CD14-positive monocyte (primary cell): ENCODE measurements around the gene TGM5. TPM values are rescaled to one million over a fixed set of nuclear protein-coding genes. Genes with fewer than 3 reads are reported as not detected.
A peak's percentile ranks its signal among the peaks of the same experiment; 100 is the strongest.

ENCODE experiments used
- DNase-seq, 3 donors: peaks; one replicate each; pipeline ENCODE4 v3.0.0-alpha.2; 2011 to 2022
- H2AFZ ChIP-seq: 2 replicates; pipeline ENCODE4 v1.6.0; 2012; ENCODE audit warnings: mild to moderate bottlenecking, low read depth, low read length, inconsistent platforms; ENCODE audit not compliant: insufficient read depth, poor library complexity, severe bottlenecking
- H3K27ac ChIP-seq, 2 donors: 1 replicate in 1 of 2; 2 replicates in 1 of 2; pipeline ENCODE4 v1.5.1; 2012 to 2013; ENCODE audit warnings: low read length in 2 of 2, control low read depth in 1 of 2, inconsistent platforms in 1 of 2, low read depth in 1 of 2, mild to moderate bottlenecking in 1 of 2
- H3K27me3 ChIP-seq, 2 donors: one replicate each; pipeline versions ENCODE4 v1.6.0 to v1.6.1; 2011 to 2013; ENCODE audit warnings: low read length in 2 of 2; ENCODE audit not compliant: control insufficient read depth in 2 of 2, insufficient read depth in 2 of 2
- H3K36me3 ChIP-seq, 2 donors: replicated peaks in 1 of 2; 1 replicate in 1 of 2; 2 replicates in 1 of 2; pipeline versions ENCODE4 v1.5.1 to v1.6.1; 2012 to 2013; ENCODE audit warnings: low read length in 2 of 2, control low read depth in 1 of 2, inconsistent platforms in 1 of 2, mild to moderate bottlenecking in 1 of 2; ENCODE audit not compliant: insufficient read depth in 2 of 2, control insufficient read depth in 1 of 2
- H3K4me1 ChIP-seq, 2 donors: 1 replicate in 1 of 2; 2 replicates in 1 of 2; pipeline versions ENCODE4 v1.5.1 to v1.6.1; 2012 to 2013; ENCODE audit warnings: low read length in 2 of 2, control low read depth in 1 of 2, inconsistent platforms in 1 of 2, mild to moderate bottlenecking in 1 of 2, moderate library complexity in 1 of 2; ENCODE audit not compliant: insufficient read depth in 2 of 2, control insufficient read depth in 1 of 2
- H3K4me2 ChIP-seq: replicated peaks from 2 replicates; pipeline ENCODE3; 2012; ENCODE audit warnings: low read length, moderate library complexity, mild to moderate bottlenecking; ENCODE audit not compliant: poor library complexity, severe bottlenecking; ENCODE audit errors: extremely low read depth
- H3K4me3 ChIP-seq, 3 experiments: fragments of 200-600 bp in 1 of 3; sonication (generic) in 1 of 3; replicated peaks in 1 of 3; 1 replicate in 2 of 3; 2 replicates in 1 of 3; pipeline ENCODE4 v1.5.1; 2011 to 2013; ENCODE audit warnings: low read length in 3 of 3, mild to moderate bottlenecking in 3 of 3, control low read depth in 2 of 3, low read depth in 2 of 3, inconsistent platforms in 1 of 3, moderate library complexity in 1 of 3
- H3K79me2 ChIP-seq: 2 replicates; pipeline ENCODE4 v1.6.0; 2012; ENCODE audit warnings: mild to moderate bottlenecking, control low read depth, inconsistent platforms, low read length, moderate library complexity; ENCODE audit not compliant: insufficient read depth
- H3K9ac ChIP-seq: 2 replicates; pipeline ENCODE4 v1.6.0; 2017; ENCODE audit warnings: low read length, mild to moderate bottlenecking; ENCODE audit not compliant: insufficient read depth, poor library complexity, severe bottlenecking
- H3K9me3 ChIP-seq, 2 donors: replicated peaks in 1 of 2; 1 replicate in 1 of 2; 2 replicates in 1 of 2; pipeline versions ENCODE4 v1.5.1 to v1.6.1; 2012 to 2013; ENCODE audit warnings: low read length in 2 of 2, control low read depth in 1 of 2; ENCODE audit not compliant: control insufficient read depth in 1 of 2, insufficient read depth in 1 of 2
- H4K20me1 ChIP-seq: 2 replicates; pipeline ENCODE4 v1.6.0; 2012; ENCODE audit warnings: mild to moderate bottlenecking, low read length, control low read depth, moderate library complexity; ENCODE audit not compliant: insufficient read depth
- H3K27ac Mint-ChIP-seq, 7 donors: one replicate each; pipeline ENCODE4 v1.8.0; 2020; ENCODE audit warnings: mild to moderate bottlenecking in 7 of 7, mixed read lengths in 7 of 7, moderate library complexity in 6 of 7, inconsistent platforms in 2 of 7
- H3K27me3 Mint-ChIP-seq, 3 donors: one replicate each; pipeline ENCODE4 v1.8.0; 2021 to 2022; ENCODE audit warnings: low read depth in 3 of 3, mild to moderate bottlenecking in 3 of 3, mixed read lengths in 3 of 3, moderate library complexity in 3 of 3, inconsistent platforms in 1 of 3
- H3K36me3 Mint-ChIP-seq, 2 donors: one replicate each; pipeline ENCODE4 v1.8.0; 2020; ENCODE audit warnings: mixed read lengths in 2 of 2, inconsistent platforms in 1 of 2, mild to moderate bottlenecking in 1 of 2
- H3K4me1 Mint-ChIP-seq: one replicate; pipeline ENCODE4 v1.8.0; 2020; ENCODE audit warnings: mild to moderate bottlenecking, mixed read lengths
- H3K4me3 Mint-ChIP-seq, 2 donors: one replicate each; pipeline ENCODE4 v1.8.0; 2020; ENCODE audit warnings: mild to moderate bottlenecking in 2 of 2, mixed read lengths in 2 of 2, moderate library complexity in 1 of 2
- H3K9me3 Mint-ChIP-seq, 7 donors: one replicate each; pipeline ENCODE4 v1.8.0; 2020 to 2022; ENCODE audit warnings: mixed read lengths in 7 of 7, mild to moderate bottlenecking in 6 of 7, moderate library complexity in 6 of 7, inconsistent platforms in 2 of 7
- CTCF ChIP-seq: fragments of 200-600 bp; IDR thresholded peaks from one replicate; pipeline ENCODE4 v1.8.0; 2022; ENCODE audit warnings: antibody characterized with exemption, mild to moderate bottlenecking
- WGBS: methylation state at CpG from one replicate; pipeline ENCODE4 v1.1.5; 2013; ENCODE audit warnings: missing lambda C conversion rate; ENCODE audit not compliant: insufficient coverage; 5-methylcytosine and 5-hydroxymethylcytosine counted together
- intact Hi-C, 2 donors: fragments of 100-400 bp; cut with micrococcal nuclease; formaldehyde crosslinking; loops; one replicate each; pipeline versions ENCODE4 v1.15.0 to v1.15.1; 2023
- polyA plus RNA-seq, 3 donors: library from polyadenylated mRNA; depleted of rRNA in 1 of 3; unstranded in 2 of 3; stranded (reverse) in 1 of 3; fragments of 300-500 nt in 2 of 3; fragments of >200 nt in 1 of 3; fragmentation: Illumina TruSeq in 2 of 3; gene quantifications; 1 replicate in 2 of 3; 2 replicates in 1 of 3; pipeline ENCODE4 v1.2.3, GENCODE V29; 2012 to 2021

The TGM5 gene
- polyA plus RNA-seq, 3 donors = not detected

DNA sequence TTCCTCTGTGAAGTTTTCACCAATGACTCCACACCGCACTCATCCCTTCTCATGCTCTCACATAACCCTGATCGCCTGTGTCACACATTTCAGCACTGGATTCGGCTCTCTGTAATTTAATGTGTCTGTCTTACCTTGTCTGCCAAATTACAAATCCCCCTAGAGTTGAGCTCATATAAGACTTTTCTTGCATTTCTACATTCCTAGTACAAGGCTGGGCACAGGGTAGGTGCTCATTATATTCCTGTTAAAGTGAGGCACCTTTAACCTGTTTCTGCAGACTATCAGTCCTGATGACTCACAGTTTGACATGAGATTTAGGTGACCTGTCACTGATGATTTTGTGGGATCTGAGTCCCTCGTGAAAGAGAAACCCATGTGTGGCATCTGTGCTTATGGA is 22.6 kb downstream of the TGM5 start:
- Mint-ChIP-seq H3K4me1 (peaks cover 15% of the 10 kb centered on the region), H3K36me3 (peaks cover 0 to 1% of the 10 kb centered on the region in 2 donors), H3K9me3 (peaks cover 0 to 4% (median 0%) of the 10 kb centered on the region in 7 donors), H3K27ac (no peak overlapping the region), H3K27me3 (peaks cover 26 to 45% (median 34%) of the 10 kb centered on the region in 3 donors), H3K4me3 (peak overlapping the region in 1 of 2 donors; percentile 6)
- Histone ChIP-seq H3K79me2 (no peaks in the 10 kb centered on the region), H3K36me3 (no peaks in the 10 kb centered on the region), H3K4me2 (no peak overlapping the region), H3K9ac (no peak overlapping the region), H3K27me3 (peaks cover 18 to 26% of the 10 kb centered on the region in 2 donors), H3K4me1 (peaks cover 11% of the 10 kb centered on the region in 2 donors), H4K20me1 (no peaks in the 10 kb centered on the region), H3K4me3 (no peak overlapping the region), H3K9me3 (no peaks in the 10 kb centered on the region), H3K27ac (no peak overlapping the region), H2AFZ (no peak overlapping the region)
- intact Hi-C loops = no loop called here
- TF ChIP-seq CTCF = no peak
- 78% methylated on average over 3 of the region's 4 CpGs for WGBS
- DNase-seq = no peak

- TF ChIP-seq CTCF = no peak
- Histone ChIP-seq H4K20me1 (no peaks in the 10 kb centered on the region), H3K79me2 (no peaks in the 10 kb centered on the region), H3K9me3 (no peaks in the 10 kb centered on the region), H3K9ac (no peak overlapping the region), H3K4me3 (no peak overlapping the region), H3K27me3 (peaks cover 18 to 28% of the 10 kb centered on the region in 2 donors), H3K4me2 (no peak overlapping the region), H3K27ac (no peak overlapping the region), H3K36me3 (no peaks in the 10 kb centered on the region), H3K4me1 (peaks cover 16 to 20% of the 10 kb centered on the region in 2 donors), H2AFZ (no peak overlapping the region)
- no peak overlapping the region for H3K27ac Mint-ChIP-seq
- no peak for DNase-seq
- H3K36me3 Mint-ChIP-seq = peaks cover 0 to 1% of the 10 kb centered on the region in 2 donors
- H3K27me3 Mint-ChIP-seq = peaks cover 36 to 51% (median 38%) of the 10 kb centered on the region in 3 donors
- peak overlapping the region in 1 of 2 donors; percentile 1 for H3K4me3 Mint-ChIP-seq
- intact Hi-C loops = no loop called here
- peaks cover 0 to 4% (median 0%) of the 10 kb centered on the region in 7 donors for H3K9me3 Mint-ChIP-seq
- 80% methylated on average over 1 of the region's 2 CpGs for WGBS
- peaks cover 23% of the 10 kb centered on the region for H3K4me1 Mint-ChIP-seq
Observed at GRCh38 chr15:43243020-43243645, 23.6 kb downstream of the TGM5 start.
